ENCODE measurements around the gene PIM3. TPM values are rescaled to one million over a fixed set of nuclear protein-coding genes. Genes with fewer than 3 reads are reported as not detected.
"Not testable (repeated sequence)": the region's sequence is repeated elsewhere in the genome, so short reads cannot be mapped to it uniquely, and the experiment has no call there.

PIM3 gene
- total and polyA plus RNA-seq, 2 of the 8 experiments (the other 6 are each of a cell fraction or from before 2014, with no cell fraction given): 22.6 to 30.0 TPM

DNA sequence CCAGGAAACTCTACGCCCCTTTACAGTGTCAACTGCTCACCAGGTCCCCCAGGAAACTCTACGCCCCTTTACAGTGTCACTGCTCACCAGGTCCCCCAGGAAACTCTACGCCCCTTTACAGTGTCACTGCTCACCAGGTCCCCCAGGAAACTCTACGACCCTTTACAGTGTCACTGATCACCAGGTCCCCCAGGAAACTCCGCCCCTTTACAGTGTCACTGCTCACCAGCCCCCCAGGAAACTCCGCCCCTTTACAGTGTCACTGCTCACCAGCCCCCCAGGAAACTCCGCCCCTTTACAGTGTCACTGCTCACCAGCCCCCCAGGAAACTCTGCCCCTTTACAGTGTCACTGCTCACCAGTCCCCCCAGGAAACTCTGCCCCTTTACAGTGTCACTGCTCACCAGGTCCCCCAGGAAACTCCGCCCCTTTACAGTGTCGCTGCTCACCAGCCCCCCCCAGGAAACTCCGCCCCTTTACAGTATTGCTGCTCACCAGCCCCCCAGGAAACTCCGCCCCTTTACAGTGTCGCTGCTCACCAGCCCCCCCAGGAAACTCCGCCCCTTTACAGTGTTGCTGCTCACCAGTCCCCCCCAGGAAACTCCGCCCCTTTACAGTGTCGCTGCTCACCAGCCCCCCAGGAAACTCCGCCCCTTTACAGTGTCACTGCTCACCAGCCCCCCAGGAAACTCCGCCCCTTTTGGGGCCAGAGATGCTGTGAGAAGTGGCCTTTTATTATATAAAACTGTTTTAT lies 15.4 kb upstream of the PIM3 start:
- H3K14ac ChIP-seq (ENCODE audit: insufficient read length); H3K56ac ChIP-seq (replicated peaks; ENCODE audit: insufficient read length, low read depth, low read length); H2AFZ ChIP-seq (ENCODE audit: low read length); H4K20me1 ChIP-seq (replicated peaks in 1 of 2; ENCODE audit: control insufficient read depth in 1 of 2, insufficient read depth in 2 of 2, low read length in 2 of 2); H4K91ac ChIP-seq (replicated peaks; ENCODE audit: insufficient read length, low read length); H3K4me2 ChIP-seq (ENCODE audit: insufficient read depth in 1 of 2, low read depth in 2 of 2, low read length in 2 of 2); H2AK5ac ChIP-seq (ENCODE audit: low read depth, low read length); H3K18ac ChIP-seq (ENCODE audit: extremely low read depth, low read length); H3K23ac ChIP-seq (ENCODE audit: insufficient read length); DNase-seq (ENCODE audit: low read depth in 1 of 2, low spot score in 2 of 2); H2BK120ac ChIP-seq (replicated peaks; ENCODE audit: low read depth, low read length); H2BK12ac ChIP-seq (ENCODE audit: low read depth, low read length); H3K27me3 ChIP-seq (replicated peaks in 1 of 4; ENCODE audit: control insufficient read depth in 3 of 4, extremely low read depth in 1 of 4, insufficient read depth in 3 of 4, low read length in 3 of 4); H3K36me3 ChIP-seq (ENCODE audit: control insufficient read depth in 2 of 4, insufficient read depth in 4 of 4, low read length in 3 of 4); H2BK5ac ChIP-seq (ENCODE audit: low read depth, low read length); H2BK15ac ChIP-seq (ENCODE audit: low read length); H3K4me3 ChIP-seq (ENCODE audit: extremely low read depth in 1 of 4, insufficient read depth in 2 of 4, low read depth in 3 of 4, low read length in 4 of 4); H3K9ac ChIP-seq (replicated peaks in 1 of 4; ENCODE audit: extremely low read depth in 1 of 4, low read depth in 3 of 4, low read length in 3 of 4); H4K8ac ChIP-seq (ENCODE audit: extremely low read depth, insufficient read depth, low read length); H3K79me1 ChIP-seq (ENCODE audit: low read depth, low read length); H3K79me2 ChIP-seq (ENCODE audit: control insufficient read depth in 1 of 2, insufficient read depth in 2 of 2, low read length in 2 of 2); H3K4ac ChIP-seq (replicated peaks; ENCODE audit: insufficient read length, low read depth, low read length); H4K5ac ChIP-seq (ENCODE audit: insufficient read length, low read depth, low read length); H2BK20ac ChIP-seq (ENCODE audit: low read length); H3K9me3 ChIP-seq (ENCODE audit: insufficient read depth in 2 of 2, low read depth in 1 of 2, low read length in 1 of 2); H3K27ac ChIP-seq (ENCODE audit: low read depth, low read length); FAIRE-seq; H3K23me2 ChIP-seq (ENCODE audit: low read depth, low read length): not testable (repeated sequence)
- 81% methylated on average over 6 of the region's 17 CpGs; no CpG with 5 or more reads in 1 of the 2 experiments for WGBS, 2 experiments (ENCODE audit: extremely low coverage in 1 of 2, insufficient coverage in 1 of 2, insufficient read length in 1 of 2, insufficient replicate concordance in 2 of 2, low coverage in 1 of 2, low lambda C conversion rate in 2 of 2, missing lambda C conversion rate in 1 of 2)
- CTCF ChIA-PET (ENCODE audit: partially characterized antibody): interaction anchor here (1.2 to 1.5 kb wide), 2 partner anchors 22 to 48 kb away, joined by 3 to 5 read pairs; no protein-coding TSS in a partner anchor
- peaks cover 0 to 20% (median 10%) of the 10 kb centered on the region in 4 experiments; a peak in 5 of 7 replicates for H3K4me1 ChIP-seq (replicated peaks in 1 of 4; ENCODE audit: control insufficient read depth in 3 of 4, insufficient read depth in 4 of 4, low read length in 3 of 4)
- POLR2A ChIA-PET (ENCODE audit: partially characterized antibody): interaction anchor here (2.1 kb wide), 1 partner anchor 11 kb away, joined by 7 read pairs; no protein-coding TSS in a partner anchor

Data from H1 (cell line).